ENCODE measurements around the gene ITGAL.
"Not testable (repeated sequence)": the region's sequence is repeated elsewhere in the genome, so short reads cannot be mapped to it uniquely, and the experiment has no call there.

The ITGAL gene

GRCh38 chr16:30474684-30475083 is 2.1 kb downstream of the ITGAL start:
- no peaks in the 10 kb centered on the region for H3K9me3 Mint-ChIP-seq
- H3K4me3 Mint-ChIP-seq: peak overlapping the region; percentile 97

DNA sequence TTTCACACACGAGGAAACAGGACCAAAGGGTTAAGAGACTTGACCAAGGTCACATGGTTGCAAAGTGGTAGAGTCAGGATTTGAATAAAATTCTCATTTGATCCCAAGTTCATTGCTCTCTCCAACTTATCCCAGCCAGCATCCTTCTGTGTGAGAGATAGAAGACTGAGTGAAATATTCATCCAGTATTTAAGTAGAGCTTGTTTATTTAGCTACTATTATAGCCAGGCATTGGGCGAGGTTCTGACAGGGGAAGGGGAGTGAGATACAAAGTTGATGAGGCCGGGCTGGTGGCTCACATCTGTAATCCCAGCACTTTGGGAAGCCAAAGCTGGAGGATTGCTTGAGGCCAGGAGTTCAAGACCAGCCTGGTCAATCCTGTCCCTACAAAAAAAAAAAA is 4.4 kb downstream of the ITGAL start:
- no peak for DNase-seq (ENCODE audit: low spot score in 2 of 2)

More at GRCh38 chr16:30474684-30475083, 2.1 kb downstream of the ITGAL start:
- Mint-ChIP-seq H3K4me1 (peaks cover 65% of the 10 kb centered on the region), H3K27ac (peak overlapping the region; percentile 96), H3K36me3 (peaks cover 86% of the 10 kb centered on the region)
- ATAC-seq (no peak), DNase-seq (ENCODE audit: low spot score in 2 of 2) (no peak)

GRCh38 chr16:30477773-30478172 is 5.2 kb downstream of the ITGAL start:
- Mint-ChIP-seq H3K4me3 (peak overlapping the region; percentile 97), H3K4me1 (peaks cover 68% of the 10 kb centered on the region), H3K27ac (peak overlapping the region; percentile 87), H3K36me3 (peaks cover 99% of the 10 kb centered on the region)
- not testable (repeated sequence) for ATAC-seq; DNase-seq (ENCODE audit: low spot score in 2 of 2); H3K9me3 Mint-ChIP-seq

More for the DNA sequence above, 4.4 kb downstream of the ITGAL start:
- H3K4me1 Mint-ChIP-seq: peaks cover 69% of the 10 kb centered on the region
- no peaks in the 10 kb centered on the region for H3K9me3 Mint-ChIP-seq
- no peak for ATAC-seq
- peak overlapping the region; percentile 97 for H3K4me3 Mint-ChIP-seq
- H3K36me3 Mint-ChIP-seq: peaks cover 99% of the 10 kb centered on the region
- peak overlapping the region; percentile 87 for H3K27ac Mint-ChIP-seq

- Mint-ChIP-seq H3K27ac (peak overlapping the region; percentile 87), H3K4me3 (peak overlapping the region; percentile 97), H3K4me1 (peaks cover 60% of the 10 kb centered on the region), H3K36me3 (peaks cover 100% of the 10 kb centered on the region), H3K9me3 (no peaks in the 10 kb centered on the region)
- no peak for ATAC-seq
- DNase-seq (ENCODE audit: low spot score in 2 of 2): no peak
Measured at GRCh38 chr16:30478766-30479478, 6.4 kb downstream of the ITGAL start.

DNA sequence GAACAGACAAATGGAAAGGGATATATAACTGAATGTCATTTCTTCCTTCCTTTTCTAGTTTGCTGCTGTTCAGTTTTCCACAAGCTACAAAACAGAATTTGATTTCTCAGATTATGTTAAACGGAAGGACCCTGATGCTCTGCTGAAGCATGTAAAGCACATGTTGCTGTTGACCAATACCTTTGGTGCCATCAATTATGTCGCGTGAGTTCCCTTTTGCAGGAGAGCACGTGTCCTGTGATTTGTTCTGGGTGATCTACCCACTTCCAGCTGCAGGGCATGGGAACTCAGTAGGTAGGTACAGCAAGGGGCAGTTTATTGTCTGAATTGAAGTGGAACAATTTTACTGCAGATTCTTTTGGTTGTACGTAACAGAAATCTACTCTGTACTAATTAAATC is 8.8 kb downstream of the ITGAL start:
- Mint-ChIP-seq H3K9me3 (no peaks in the 10 kb centered on the region), H3K4me1 (peaks cover 63% of the 10 kb centered on the region), H3K27ac (peak overlapping the region; percentile 78), H3K4me3 (no peak overlapping the region), H3K36me3 (peaks cover 100% of the 10 kb centered on the region)
- DNase-seq (ENCODE audit: low spot score in 2 of 2) (no peak), ATAC-seq (no peak)

DNA sequence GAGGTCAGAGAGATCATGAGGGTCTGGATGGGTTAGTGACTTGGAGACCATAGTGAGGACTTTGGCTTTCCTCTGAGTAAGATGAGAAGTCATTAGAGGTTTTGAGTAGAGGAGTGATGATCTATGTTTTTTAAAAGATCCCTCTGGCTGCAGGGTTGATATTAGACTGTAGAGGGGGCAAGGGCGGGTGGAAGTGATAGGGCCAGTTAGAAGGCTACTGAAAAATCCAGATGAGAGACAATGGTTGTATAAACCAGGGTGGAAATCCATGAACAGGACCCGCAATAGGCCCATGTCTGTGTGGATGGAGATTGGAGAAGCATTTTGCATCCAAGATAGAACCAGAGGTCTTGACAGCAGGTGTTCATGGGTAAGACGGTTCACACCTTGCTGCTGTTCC is 9.8 kb downstream of the ITGAL start:
- Mint-ChIP-seq H3K4me1 (peaks cover 60% of the 10 kb centered on the region), H3K36me3 (peaks cover 100% of the 10 kb centered on the region), H3K27ac (peak overlapping the region; percentile 78), H3K9me3 (no peaks in the 10 kb centered on the region), H3K4me3 (no peak overlapping the region)
- DNase-seq (ENCODE audit: low spot score in 2 of 2) (no peak), ATAC-seq (peak; percentile 76)

DNA sequence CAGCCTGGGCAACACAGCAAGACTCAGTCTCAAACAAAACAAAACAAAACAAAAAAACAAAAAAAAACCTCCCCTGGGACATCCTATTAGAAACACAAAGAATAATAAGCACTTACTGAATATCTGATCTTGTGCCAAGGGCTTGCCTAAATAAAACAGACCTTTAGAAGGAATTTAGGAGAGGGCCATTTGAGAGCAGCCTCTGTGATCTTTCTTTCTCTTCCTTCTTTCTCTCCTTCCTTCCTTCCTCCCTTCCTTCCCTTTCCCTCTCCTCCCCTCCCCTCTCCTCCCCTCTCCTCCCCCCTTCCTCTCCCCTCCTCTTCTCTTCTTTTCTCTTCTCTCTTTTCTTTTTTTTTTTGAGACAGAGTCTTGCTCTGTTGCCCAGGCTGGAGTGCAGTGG is 12.3 kb downstream of the ITGAL start:
- Mint-ChIP-seq H3K27ac (peak overlapping the region; percentile 83), H3K36me3 (peaks cover 100% of the 10 kb centered on the region), H3K4me1 (peaks cover 58% of the 10 kb centered on the region), H3K9me3 (no peaks in the 10 kb centered on the region), H3K4me3 (no peak overlapping the region)
- DNase-seq (ENCODE audit: low spot score in 2 of 2) (no peak), ATAC-seq (no peak)

DNA sequence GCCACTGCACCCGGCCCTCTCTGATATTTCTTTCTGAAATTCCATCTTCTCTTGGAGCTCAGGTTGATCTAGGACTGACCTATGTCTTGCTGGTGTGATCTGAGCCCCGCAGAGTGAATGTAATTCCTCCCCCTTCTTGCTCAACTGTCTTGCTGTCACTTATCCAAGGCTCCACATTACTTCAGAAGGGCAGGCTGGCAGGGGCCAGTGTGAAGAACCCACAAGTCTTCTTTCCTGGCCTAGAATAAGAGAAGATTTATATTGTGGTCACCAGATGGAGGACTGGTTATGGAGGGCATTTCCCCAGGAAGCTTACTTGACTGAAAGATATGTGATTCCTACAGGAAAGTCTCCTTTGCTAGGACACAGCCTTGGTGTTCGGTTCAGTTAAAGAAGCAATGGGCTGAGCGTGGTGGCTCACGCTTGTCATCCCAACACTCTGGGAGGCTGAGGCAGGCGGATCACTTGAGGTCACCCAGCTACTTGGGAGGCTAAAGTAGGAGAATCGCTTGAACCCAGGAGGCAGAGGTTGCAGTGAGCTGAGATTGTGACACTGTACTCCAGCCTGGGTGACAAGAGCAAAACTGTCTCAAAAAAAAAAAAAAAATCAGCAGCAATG is 13.4 kb downstream of the ITGAL start:
- no peak for ATAC-seq
- H3K4me1 Mint-ChIP-seq: peaks cover 58% of the 10 kb centered on the region
- H3K4me3 Mint-ChIP-seq: no peak overlapping the region
- peaks cover 100% of the 10 kb centered on the region for H3K36me3 Mint-ChIP-seq
- no peaks in the 10 kb centered on the region for H3K9me3 Mint-ChIP-seq
- H3K27ac Mint-ChIP-seq: peak overlapping the region; percentile 83
- no peak for DNase-seq (ENCODE audit: low spot score in 2 of 2)

DNA sequence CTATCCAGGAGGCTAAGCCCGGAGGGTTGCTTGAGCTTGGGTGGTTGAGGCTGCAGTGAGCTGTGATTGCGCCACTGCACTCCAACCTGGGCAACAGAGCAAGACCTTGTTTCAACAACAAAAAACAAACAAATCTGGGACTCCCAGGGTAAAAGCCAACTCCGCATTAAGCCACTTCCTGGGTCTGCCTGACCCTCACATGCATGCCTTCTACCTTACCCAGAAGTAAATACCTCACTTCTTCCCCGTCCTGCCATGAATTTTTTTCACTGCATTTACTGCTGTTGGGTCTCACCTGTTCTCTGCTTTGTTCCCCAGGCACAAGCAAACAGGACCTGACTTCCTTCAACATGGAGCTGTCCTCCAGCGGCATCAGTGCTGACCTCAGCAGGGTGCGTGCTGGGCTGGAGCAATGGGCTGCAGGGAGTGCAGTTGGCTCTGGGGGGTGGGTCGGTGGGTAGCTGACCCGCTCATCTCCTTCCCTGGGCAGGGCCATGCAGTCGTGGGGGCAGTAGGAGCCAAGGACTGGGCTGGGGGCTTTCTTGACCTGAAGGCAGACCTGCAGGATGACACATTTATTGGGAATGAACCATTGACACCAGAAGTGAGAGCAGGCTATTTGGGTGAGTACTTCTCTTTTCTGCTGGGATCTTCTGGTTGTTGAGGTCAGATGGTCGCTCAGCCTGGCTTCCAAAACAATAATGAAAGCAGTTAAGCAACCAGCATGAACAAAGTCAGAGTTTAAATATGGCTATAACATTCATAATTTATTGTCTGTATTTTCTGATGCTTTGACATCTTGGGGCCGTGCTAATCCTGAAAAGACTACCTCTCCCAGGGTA is 16.4 kb downstream of the ITGAL start:
- Mint-ChIP-seq H3K4me1 (peaks cover 53% of the 10 kb centered on the region), H3K9me3 (no peaks in the 10 kb centered on the region), H3K36me3 (peaks cover 100% of the 10 kb centered on the region), H3K4me3 (no peak overlapping the region), H3K27ac (peak overlapping the region; percentile 84)
- DNase-seq (ENCODE audit: low spot score in 2 of 2) (no peak), ATAC-seq (no peak)

- no peak overlapping the region for H3K4me3 Mint-ChIP-seq
- H3K27ac Mint-ChIP-seq: peak overlapping the region; percentile 87
- no peaks in the 10 kb centered on the region for H3K9me3 Mint-ChIP-seq
- DNase-seq (ENCODE audit: low spot score in 2 of 2): no peak
- no peak for ATAC-seq
- peaks cover 100% of the 10 kb centered on the region for H3K36me3 Mint-ChIP-seq
- H3K4me1 Mint-ChIP-seq: peaks cover 58% of the 10 kb centered on the region
Measured at GRCh38 chr16:30490210-30490609, 17.7 kb downstream of the ITGAL start.

DNA sequence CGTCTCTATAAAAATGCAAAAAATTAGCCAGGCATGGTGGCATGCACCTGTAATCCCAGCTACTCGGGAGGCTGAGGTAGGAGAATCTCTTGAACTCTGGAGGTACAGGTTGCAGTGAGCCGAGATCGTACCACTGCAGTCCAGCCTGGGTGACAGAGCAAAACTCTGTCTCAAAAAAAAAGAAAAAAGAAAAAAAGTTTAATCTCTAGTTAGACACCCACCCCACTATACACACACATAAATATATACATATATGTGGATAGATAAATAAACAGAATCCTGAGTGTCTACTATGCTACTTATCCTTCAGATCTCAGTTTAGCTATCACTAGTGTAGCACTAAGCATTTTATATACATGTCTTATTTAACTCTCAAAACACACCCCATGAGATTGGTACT is 18.7 kb downstream of the ITGAL start:
- Mint-ChIP-seq H3K36me3 (peaks cover 100% of the 10 kb centered on the region), H3K27ac (no peak overlapping the region), H3K4me3 (no peak overlapping the region), H3K9me3 (no peaks in the 10 kb centered on the region), H3K4me1 (peaks cover 50% of the 10 kb centered on the region)
- ATAC-seq (no peak), DNase-seq (ENCODE audit: low spot score in 2 of 2) (no peak)

GRCh38 chr16:30491744-30492308 is 19.3 kb downstream of the ITGAL start:
- peak; percentile 77 for ATAC-seq
- no peaks in the 10 kb centered on the region for H3K9me3 Mint-ChIP-seq
- H3K4me3 Mint-ChIP-seq: no peak overlapping the region
- H3K27ac Mint-ChIP-seq: no peak overlapping the region
- peaks cover 45% of the 10 kb centered on the region for H3K4me1 Mint-ChIP-seq
- H3K36me3 Mint-ChIP-seq: peaks cover 100% of the 10 kb centered on the region
- DNase-seq (ENCODE audit: low spot score in 2 of 2): no peak

- H3K9me3 Mint-ChIP-seq: no peaks in the 10 kb centered on the region
- H3K27ac Mint-ChIP-seq: peak overlapping the region; percentile 64
- peaks cover 33% of the 10 kb centered on the region for H3K4me1 Mint-ChIP-seq
- no peak overlapping the region for H3K4me3 Mint-ChIP-seq
- no peak for ATAC-seq
- DNase-seq (ENCODE audit: low spot score in 2 of 2): no peak
- H3K36me3 Mint-ChIP-seq: peaks cover 100% of the 10 kb centered on the region
Measured at GRCh38 chr16:30493941-30494488, 21.5 kb downstream of the ITGAL start.

GRCh38 chr16:30494709-30495108 is 22.2 kb downstream of the ITGAL start:
- Mint-ChIP-seq H3K4me3 (no peak overlapping the region), H3K36me3 (peaks cover 100% of the 10 kb centered on the region), H3K4me1 (peaks cover 33% of the 10 kb centered on the region), H3K27ac (peak overlapping the region; percentile 64), H3K9me3 (no peaks in the 10 kb centered on the region)
- no peak for DNase-seq (ENCODE audit: low spot score in 2 of 2)
- no peak for ATAC-seq

DNA sequence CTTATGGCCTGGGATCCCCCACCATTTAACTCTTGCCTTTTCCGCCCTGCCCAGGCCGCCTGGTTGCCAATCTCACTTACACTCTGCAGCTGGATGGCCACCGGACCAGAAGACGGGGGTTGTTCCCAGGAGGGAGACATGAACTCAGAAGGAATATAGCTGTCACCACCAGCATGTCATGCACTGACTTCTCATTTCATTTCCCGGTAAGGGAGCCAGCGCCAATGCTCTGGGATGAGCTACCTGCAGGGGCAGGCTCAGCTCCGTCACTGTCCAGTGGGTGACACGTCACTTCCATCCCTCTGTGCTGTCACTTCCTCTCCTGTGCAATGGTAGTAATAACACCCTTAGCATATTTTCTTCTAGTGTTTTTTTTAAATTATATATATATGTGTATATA is 26.7 kb downstream of the ITGAL start:
- DNase-seq (ENCODE audit: low spot score in 2 of 2) (no peak), ATAC-seq (no peak)
- Mint-ChIP-seq H3K9me3 (no peaks in the 10 kb centered on the region), H3K27ac (peak overlapping the region; percentile 74), H3K4me3 (no peak overlapping the region), H3K4me1 (peaks cover 17% of the 10 kb centered on the region), H3K36me3 (peaks cover 100% of the 10 kb centered on the region)

Measured in stimulated activated effector memory CD8-positive, alpha-beta T cell treated with anti-CD3 and anti-CD28 coated beads, Interleukin-12 subunit alpha, Interleukin-12 subunit beta, amount 100 ng/mL, for 72 hours (primary cell).